ENCODE data around the gene ZNF514.
"Not testable (repeated sequence)": the region's sequence is repeated elsewhere in the genome, so short reads cannot be mapped to it uniquely, and the experiment has no call there.

ZNF514 gene

DNA sequence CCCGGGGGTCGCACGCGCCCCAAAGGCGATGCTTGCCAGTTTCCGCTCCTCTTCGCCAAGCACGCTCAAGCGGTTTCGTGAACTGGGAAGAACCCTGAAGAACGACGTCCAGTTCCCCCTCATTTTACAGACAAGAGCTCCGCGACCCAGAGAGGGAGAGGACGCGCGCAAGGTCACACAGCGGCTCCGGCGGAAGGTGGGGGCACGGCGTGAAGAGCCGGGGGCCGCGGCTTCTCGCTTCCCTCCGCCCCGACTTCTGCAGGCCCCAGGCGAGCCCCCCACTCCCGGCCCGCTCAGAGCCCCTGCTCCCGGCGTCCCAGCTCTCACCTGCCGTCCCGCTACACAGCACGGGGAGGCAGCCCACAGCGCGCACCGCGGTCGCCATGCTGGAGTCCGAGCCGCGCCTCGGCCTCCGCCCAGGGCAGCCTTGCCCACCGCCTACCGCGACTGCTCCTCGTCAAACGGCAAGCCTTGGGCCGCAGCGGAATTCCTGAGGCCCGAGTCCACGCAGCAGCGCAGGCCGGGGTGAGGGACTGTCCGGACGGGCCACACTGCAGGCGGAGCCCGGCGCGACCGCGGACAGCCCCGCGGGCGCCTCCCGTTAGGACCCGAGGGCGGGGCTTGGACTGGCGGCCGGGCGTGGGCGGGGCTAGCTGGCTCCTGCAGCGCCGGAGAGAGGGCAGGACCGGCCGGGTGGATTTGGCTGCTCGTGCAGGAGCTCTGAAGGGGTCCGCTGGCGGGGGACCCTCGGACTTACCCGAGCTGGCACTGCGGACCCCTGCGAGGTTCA is 38.0 kb downstream of the ZNF514 start, which contains the start of gene MRPS5:
TSS of gene MRPS5 (minus strand) at position 402 of the 790 bp plus-strand sequence. CDS start at position 385, 17 bp downstream.
- peak; percentile 93 for DNase-seq

DNA sequence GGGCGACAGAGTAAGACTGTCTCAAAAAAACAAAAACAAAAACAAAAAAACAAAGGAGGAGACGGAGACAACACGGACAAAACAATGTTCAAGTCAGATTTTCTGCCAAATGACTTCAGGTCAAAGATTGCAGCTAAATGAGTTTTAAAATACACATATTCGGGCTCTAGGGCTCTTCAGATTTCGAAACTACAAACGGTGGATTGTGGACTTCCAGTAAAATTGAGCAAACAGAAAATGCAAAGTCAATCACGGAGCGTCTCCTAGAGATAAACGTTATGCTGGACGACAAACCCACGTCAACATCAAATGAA is 38.6 kb downstream of the ZNF514 start:
- DNase-seq, result no peak

DNA sequence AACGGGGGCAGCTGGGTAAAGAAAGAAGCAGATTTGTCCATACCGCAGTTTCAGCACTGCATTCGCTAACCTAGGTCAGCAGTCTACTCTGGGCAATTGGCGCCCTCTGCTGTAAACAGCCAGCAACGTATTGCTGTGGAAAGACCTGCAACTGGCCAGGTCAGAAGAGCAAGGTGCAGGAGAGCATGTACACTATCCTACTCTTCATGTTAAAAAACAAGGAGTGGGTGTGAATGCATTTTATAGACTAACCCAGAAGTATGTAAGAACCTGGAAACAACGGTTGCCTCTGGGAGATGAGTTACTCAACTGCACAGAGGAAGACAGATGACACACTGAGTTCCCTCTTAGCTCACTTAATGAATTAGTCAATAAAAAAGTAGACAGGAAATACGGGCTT is 44.2 kb downstream of the ZNF514 start:
- DNase-seq, result peak; percentile 47

DNA sequence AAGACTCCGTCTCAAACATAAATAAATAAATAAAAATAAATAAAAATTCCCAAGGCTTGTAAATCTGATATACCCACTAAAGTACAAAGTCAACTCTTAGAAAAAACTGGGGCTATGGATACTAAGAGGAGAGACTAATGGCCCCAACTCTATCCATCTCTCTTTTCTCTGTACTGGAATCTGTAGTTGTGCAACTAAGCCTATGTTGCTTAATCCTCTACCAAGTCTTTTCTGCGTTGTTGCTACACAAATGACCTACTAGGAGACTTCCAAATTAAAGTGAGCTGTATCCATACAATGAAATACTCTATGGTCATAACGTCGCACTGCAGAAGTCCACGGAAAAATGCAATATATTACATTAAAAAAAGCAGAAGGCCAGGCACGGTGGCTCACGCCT is 46.2 kb downstream of the ZNF514 start:
- DNase-seq, result no peak

DNA sequence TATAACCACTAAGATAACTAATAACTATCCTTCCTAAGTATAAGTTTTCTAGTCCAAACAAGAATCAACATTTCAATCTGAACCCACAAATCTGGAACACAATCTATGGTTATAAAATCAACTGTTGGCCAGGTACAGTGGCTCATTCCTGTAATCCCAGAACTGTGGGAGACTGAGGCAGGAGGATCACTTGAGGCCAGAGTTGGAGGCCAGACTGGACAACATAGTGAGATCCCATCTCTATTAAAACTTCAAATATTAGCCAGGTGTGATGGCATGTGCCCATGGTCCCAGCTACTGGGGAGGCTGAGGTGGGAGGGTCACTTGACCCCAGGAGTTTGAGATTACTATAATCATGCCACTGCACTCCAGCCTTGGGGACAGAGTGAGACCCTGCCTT is 49.3 kb downstream of the ZNF514 start:
- DNase-seq, result no peak

DNA sequence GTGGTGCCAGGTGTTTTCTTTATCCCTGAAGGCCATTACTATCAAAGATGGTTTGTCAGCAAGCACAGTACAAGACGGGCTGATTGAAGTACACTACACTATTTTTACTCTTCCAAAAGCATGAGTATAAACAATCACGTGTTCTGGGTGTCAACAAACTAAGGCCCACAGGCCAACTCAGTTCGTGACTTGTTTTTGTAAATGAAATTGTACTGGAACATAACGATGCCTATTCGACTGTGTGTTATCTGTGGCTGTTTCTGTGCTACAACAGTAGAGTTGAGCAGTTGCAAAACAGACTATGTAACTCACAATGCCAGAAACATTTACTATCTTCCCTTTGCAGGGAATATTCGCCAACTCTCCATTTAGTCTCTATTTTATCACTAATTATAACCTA is 50.4 kb downstream of the ZNF514 start:
- no peak for DNase-seq

DNA sequence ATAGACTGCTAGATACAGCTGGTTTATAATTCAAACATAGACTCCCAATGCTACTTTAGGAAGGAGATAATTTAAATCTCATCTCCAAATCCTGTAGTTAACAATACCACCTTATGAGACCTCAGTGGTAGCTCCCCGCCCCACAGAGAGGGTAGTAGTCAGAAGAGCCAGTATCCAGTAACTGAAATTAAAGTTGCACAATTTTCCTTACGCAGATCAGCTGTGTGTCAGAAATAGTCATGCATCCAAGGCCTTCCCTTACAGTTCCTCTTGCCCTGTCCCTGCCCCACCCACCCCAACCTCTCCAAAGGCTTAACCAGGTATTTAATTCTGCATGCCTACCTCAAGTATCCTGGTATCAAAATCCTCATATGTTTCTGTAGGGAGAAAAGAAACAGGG is 53.6 kb downstream of the ZNF514 start:
- DNase-seq, result peak; percentile 19

DNA sequence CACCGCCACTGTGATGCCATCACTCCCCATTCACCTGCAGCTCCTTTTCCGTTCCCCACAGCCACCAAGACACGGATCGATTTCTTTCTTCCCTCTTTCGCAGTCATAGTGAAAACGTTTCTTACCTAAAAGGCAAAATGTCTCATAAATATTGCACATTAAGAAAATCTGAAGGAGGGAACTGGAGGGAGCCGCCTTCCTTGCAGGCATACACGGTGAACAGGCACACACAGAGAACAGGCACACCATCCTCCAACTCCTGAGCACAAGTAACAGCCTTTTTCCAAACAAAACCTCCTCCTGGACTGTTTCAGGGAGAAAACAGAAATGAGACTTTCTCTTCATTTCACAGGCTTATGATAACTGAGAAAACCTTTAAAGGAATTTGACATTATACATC is 55.0 kb downstream of the ZNF514 start:
- no peak for DNase-seq

DNA sequence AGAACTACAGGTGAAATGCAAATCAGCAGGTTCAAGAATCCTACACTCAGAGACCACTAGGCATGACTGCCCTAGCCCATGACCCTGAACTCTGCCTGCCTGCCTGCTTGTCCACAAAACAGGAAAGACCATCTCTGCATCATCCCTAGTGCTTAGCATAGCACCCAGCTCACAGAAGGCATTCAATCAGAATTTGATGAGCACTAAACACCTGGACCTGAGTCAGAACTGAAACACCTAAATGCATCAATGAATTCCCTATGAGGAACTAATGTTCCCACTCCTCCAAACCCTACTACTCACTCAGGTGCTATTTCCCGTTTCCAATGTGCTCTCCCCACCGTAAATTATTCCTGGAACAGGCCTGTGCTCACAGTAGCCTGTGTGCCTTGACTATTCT is 59.7 kb downstream of the ZNF514 start:
- no peak for DNase-seq

DNA sequence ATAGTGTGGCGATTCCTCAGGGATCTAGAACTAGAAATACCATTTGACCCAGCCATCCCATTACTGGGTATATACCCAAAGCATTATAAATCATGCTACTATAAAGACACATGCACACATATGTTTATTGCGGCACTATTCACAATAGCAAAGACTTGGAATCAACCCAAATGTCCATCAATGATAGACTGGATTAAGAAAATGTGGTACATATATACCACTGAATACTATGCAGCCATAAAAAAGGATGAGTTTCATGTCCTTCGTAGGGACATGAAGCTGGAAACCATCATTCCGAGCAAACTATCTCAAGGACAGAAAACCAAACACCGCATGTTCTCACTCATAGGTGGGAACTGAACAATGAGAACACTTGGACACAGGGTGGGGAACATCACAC is 61.4 kb downstream of the ZNF514 start:
- DNase-seq, result not testable (repeated sequence)
